Measurements from ENCODE around the gene OR1J4. TPM values are rescaled to one million over a fixed set of nuclear protein-coding genes. Genes with fewer than 3 reads are reported as not detected.

Gene OR1J4
- total and polyA plus RNA-seq, 2 of the 13 experiments (the other 11 are each of a cell fraction or from before 2014, with no cell fraction given), result not detected

GRCh38 chr9:122475717-122476116 lies 43.2 kb upstream of the OR1J4 start (continued):
- TF ChIP-seq USF2 (IDR thresholded peaks at IDR 0.05; ENCODE audit: low read depth, low read length) (no peak), USF2 (CRISPR knock-in tag; IDR thresholded peaks at IDR 0.05; ENCODE audit: borderline replicate concordance) (no peak), SP2 (CRISPR knock-in tag; IDR thresholded peaks at IDR 0.05) (no peak), TERF1 (CRISPR knock-in tag; IDR thresholded peaks at IDR 0.05) (no peak)

- no peak for DNase-seq (ENCODE audit: low spot score)
- intact Hi-C loops (cut with micrococcal nuclease; ENCODE audit: unreplicated experiment), result no loop called here
- H3K36me3 ChIP-seq (replicated peaks in 1 of 2; ENCODE audit: control insufficient read depth in 1 of 2, insufficient read depth in 2 of 2, low read length in 2 of 2), result no peaks in the 10 kb centered on the region
- H3K4me1 ChIP-seq (ENCODE audit: insufficient read depth, low read length), result no peaks in the 10 kb centered on the region
- no peak overlapping the region for H3K27ac ChIP-seq (ENCODE audit: extremely low read length, insufficient read depth, low read length)
- 65% methylated on average over 3 of the region's 3 CpGs for WGBS (ENCODE audit: low lambda C conversion rate)
- no peak overlapping the region for H2AFZ ChIP-seq (ENCODE audit: low read length)
- H3K27me3 ChIP-seq (ENCODE audit: control insufficient read depth in 1 of 2, insufficient read depth in 2 of 2, low read length in 2 of 2), result no peaks in the 10 kb centered on the region
- H4K20me1 ChIP-seq (ENCODE audit: insufficient read depth, low read length), result no peaks in the 10 kb centered on the region
- H3K79me2 ChIP-seq (ENCODE audit: insufficient read depth, low read length), result no peaks in the 10 kb centered on the region
- no TSS peak for BruUV-seq (replicated peaks)
- no peak for FAIRE-seq
- TF ChIP-seq DMAP1 (CRISPR knock-in tag; IDR thresholded peaks at IDR 0.05) (no peak), MAFF (IDR thresholded peaks at IDR 0.05; ENCODE audit: low read depth, low read length) (peak; percentile 95), MAFK (conservative IDR thresholded peaks at IDR 0.05 in 1 of 2, IDR thresholded peaks at IDR 0.05 in 1 of 2; ENCODE audit: low read length in 2 of 2) (peak; percentile 94 to 95)
- in situ Hi-C loops (cut with HindIII; ENCODE audit: extremely low pct_ligation_motif_present, low pct_unique_long_range_greater_than_20kb), result no loop called here
- POLR2A ChIA-PET, result no interaction called here
- no peak overlapping the region for H3K4me3 ChIP-seq (replicated peaks in 1 of 3; ENCODE audit: insufficient read depth in 1 of 3, low read depth in 2 of 3, low read length in 3 of 3)
- no peak overlapping the region for H3K4me2 ChIP-seq (ENCODE audit: low read depth, low read length)
- no peak overlapping the region for H3K9ac ChIP-seq (ENCODE audit: insufficient read depth, low read depth, low read length)
- H3K9me3 ChIP-seq (ENCODE audit: low read length), result no peaks in the 10 kb centered on the region
- CTCF ChIA-PET (ENCODE audit: low intra/inter-chr PET ratio, low total read pairs), result no interaction called here
- ATAC-seq, result no peak
Observed at GRCh38 chr9:122477346-122477745, 41.6 kb upstream of the OR1J4 start.
